ENCODE data around the gene TOX2. TPM values are rescaled to one million over a fixed set of nuclear protein-coding genes. Genes with fewer than 3 reads are reported as not detected.
A peak's percentile ranks its signal among the peaks of the same experiment; 100 is the strongest.

TOX2 gene
- total RNA-seq, 1 donor from 2014 or later: 2.8 TPM

DNA sequence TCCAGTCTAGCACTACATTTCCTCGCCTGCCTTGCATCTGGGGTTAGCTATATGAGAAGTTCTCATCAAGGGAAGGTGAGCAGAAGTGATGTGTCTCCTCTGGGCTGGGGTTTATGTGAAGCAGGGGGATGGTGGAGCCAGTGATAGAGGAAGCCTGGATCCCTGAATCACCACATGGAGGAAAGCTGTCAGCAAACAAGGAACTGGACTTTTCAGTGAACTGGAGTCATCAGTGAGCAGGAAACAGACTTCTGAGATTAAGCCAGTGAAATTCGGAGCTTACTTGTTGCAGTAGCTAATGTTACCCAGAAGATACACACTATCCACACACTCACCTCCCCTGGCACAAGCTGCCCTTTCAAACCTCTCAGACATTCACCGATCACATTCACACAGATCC lies 13.4 kb upstream of the TOX2 start:
- no peaks in the 10 kb centered on the region for H3K36me3 Mint-ChIP-seq (ENCODE audit: insufficient read depth)
- no peak for DNase-seq (ENCODE audit: low spot score, unreplicated experiment)
- H3K27me3 Mint-ChIP-seq: no peaks in the 10 kb centered on the region
- TF ChIP-seq, protein P1, sequence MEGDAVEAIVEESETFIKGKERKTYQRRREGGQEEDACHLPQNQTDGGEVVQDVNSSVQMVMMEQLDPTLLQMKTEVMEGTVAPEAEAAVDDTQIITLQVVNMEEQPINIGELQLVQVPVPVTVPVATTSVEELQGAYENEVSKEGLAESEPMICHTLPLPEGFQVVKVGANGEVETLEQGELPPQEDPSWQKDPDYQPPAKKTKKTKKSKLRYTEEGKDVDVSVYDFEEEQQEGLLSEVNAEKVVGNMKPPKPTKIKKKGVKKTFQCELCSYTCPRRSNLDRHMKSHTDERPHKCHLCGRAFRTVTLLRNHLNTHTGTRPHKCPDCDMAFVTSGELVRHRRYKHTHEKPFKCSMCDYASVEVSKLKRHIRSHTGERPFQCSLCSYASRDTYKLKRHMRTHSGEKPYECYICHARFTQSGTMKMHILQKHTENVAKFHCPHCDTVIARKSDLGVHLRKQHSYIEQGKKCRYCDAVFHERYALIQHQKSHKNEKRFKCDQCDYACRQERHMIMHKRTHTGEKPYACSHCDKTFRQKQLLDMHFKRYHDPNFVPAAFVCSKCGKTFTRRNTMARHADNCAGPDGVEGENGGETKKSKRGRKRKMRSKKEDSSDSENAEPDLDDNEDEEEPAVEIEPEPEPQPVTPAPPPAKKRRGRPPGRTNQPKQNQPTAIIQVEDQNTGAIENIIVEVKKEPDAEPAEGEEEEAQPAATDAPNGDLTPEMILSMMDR (IDR thresholded peaks at IDR 0.05; ENCODE audit: unreplicated experiment): no peak
- no peak overlapping the region for H3K27ac Mint-ChIP-seq
- peaks cover 3% of the 10 kb centered on the region for H3K9me3 Mint-ChIP-seq (ENCODE audit: low read depth)
- H3K4me1 Mint-ChIP-seq (ENCODE audit: low read depth): peaks cover 29% of the 10 kb centered on the region
- H3K4me3 Mint-ChIP-seq (ENCODE audit: low read depth): no peak overlapping the region

DNA sequence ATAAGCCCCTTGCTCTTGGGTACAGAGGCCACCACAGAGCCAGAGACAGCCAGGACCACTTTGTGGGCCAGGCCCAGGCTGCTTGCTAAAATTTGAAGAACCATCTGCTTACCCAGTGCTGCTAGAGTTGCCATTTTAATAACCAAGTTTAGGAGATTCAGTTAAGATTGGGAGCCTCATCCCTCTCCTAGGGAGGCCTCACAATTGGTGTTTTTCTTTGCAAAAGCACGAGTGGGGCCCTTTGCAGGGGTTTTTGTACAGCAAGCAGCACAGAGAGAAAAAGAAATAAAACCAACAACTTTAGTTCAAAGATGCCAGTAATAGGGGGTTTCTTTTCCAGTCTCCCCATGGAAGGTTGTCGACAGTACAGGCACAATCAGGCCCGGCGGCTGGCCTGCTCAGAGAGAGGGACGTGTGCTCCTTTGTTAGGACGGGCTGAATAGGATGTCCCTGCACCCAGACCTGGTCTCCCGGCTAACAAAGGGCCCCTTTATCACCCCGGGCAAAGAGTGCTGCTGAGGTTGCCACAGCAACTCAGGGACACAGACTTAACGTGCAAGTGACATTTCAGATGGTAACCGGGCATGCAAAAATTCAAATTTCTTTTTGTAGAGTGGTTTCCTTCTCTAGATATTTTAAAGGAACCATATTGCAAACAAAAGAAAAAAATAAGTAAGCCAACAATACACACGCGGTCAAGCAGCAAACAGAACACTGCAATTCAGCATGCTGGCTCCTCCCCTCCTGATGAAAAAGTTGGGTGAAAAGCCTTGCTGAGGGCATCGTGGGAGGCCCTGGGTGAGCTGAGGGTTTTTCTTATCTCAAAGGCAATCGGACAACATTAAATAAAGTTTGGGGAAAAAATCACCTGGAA lies 10.5 kb upstream of the TOX2 start:
- H3K27me3 Mint-ChIP-seq: no peaks in the 10 kb centered on the region
- TF ChIP-seq, protein P1 (IDR thresholded peaks at IDR 0.05; ENCODE audit: unreplicated experiment): no peak
- H3K27ac Mint-ChIP-seq: peak overlapping the region; percentile 13
- H3K4me3 Mint-ChIP-seq (ENCODE audit: low read depth): no peak overlapping the region
- H3K36me3 Mint-ChIP-seq (ENCODE audit: insufficient read depth): no peaks in the 10 kb centered on the region
- DNase-seq (ENCODE audit: low spot score, unreplicated experiment): no peak
- H3K4me1 Mint-ChIP-seq (ENCODE audit: low read depth): peaks cover 24% of the 10 kb centered on the region
- peaks cover 6% of the 10 kb centered on the region for H3K9me3 Mint-ChIP-seq (ENCODE audit: low read depth)

DNA sequence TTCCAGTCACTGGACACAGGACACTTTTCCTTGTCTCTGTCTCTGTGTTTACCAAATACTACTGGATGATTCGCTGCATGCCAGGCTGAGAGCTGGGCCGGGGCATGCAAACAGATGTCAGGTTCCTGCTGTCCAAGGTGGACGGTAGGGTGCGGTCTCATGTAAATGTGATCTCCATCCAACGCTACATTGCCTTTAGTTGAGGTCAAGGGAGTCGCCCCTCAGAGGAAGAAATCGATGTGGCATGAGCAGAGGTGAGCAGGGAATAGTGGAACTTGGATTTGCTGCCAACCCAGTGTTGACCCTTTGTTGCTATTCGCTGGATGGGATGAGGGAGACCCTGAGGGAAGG lies 9.8 kb upstream of the TOX2 start:
- Mint-ChIP-seq H3K9me3 (ENCODE audit: low read depth) (peaks cover 6% of the 10 kb centered on the region), H3K4me3 (ENCODE audit: low read depth) (no peak overlapping the region), H3K27me3 (no peaks in the 10 kb centered on the region), H3K4me1 (ENCODE audit: low read depth) (peaks cover 24% of the 10 kb centered on the region), H3K27ac (peak overlapping the region; percentile 12), H3K36me3 (ENCODE audit: insufficient read depth) (no peaks in the 10 kb centered on the region)
- no peak for DNase-seq (ENCODE audit: low spot score, unreplicated experiment)
- TF ChIP-seq, protein P1 (IDR thresholded peaks at IDR 0.05; ENCODE audit: unreplicated experiment): no peak

DNA sequence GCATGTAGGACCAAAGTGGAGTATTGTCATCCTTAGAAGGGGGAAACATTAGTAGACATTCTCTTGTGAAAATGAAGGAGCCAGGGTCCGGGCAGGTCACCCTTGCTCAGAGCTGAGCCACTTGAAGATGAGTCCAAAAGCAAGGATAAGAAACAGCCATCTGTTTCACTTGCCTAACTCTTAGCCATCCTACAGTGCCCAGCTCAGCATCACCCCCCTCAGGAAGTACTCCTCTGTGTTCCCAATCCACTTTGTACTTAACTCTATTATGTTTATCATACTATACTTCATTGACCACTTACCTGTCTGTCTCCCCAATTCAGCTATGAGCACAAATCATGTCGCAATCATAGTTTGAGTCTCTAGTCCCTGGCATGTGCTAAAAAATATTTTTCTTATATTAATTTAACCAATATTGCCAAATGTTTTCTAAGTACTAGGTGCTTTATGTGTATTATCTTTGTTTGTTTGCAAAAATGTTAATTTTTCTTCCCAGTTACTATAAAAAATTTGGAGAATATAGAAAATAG lies 8.1 kb upstream of the TOX2 start:
- Mint-ChIP-seq H3K9me3 (ENCODE audit: low read depth) (peaks cover 3% of the 10 kb centered on the region), H3K27ac (no peak overlapping the region), H3K4me1 (ENCODE audit: low read depth) (peaks cover 24% of the 10 kb centered on the region), H3K4me3 (ENCODE audit: low read depth) (no peak overlapping the region), H3K27me3 (no peaks in the 10 kb centered on the region), H3K36me3 (ENCODE audit: insufficient read depth) (no peaks in the 10 kb centered on the region)
- TF ChIP-seq, protein P1 (IDR thresholded peaks at IDR 0.05; ENCODE audit: unreplicated experiment): no peak
- no peak for DNase-seq (ENCODE audit: low spot score, unreplicated experiment)

DNA sequence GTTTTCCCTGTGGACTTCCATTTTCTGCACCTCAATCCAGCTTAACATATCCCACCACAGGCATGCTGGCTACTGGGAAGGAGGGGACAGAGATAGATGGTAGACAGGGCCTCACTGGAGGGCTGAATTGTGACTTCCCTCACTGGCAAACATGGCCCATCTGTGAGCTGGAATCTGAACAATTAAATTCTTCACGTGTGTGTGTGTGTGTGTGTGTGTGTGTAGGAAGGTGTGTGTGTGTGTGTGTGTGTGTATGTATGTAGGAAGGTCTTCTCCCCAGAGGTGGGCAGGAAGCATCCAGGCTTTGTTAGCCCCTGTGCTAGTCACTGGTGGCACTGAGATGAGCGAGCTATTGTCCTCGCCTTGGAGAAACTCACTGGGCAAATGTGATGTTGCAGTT lies 5.4 kb upstream of the TOX2 start:
- H3K4me1 Mint-ChIP-seq (ENCODE audit: low read depth): peaks cover 14% of the 10 kb centered on the region
- H3K9me3 Mint-ChIP-seq (ENCODE audit: low read depth): peaks cover 17% of the 10 kb centered on the region
- peaks cover 6% of the 10 kb centered on the region for H3K27me3 Mint-ChIP-seq
- H3K27ac Mint-ChIP-seq: no peak overlapping the region
- no peaks in the 10 kb centered on the region for H3K36me3 Mint-ChIP-seq (ENCODE audit: insufficient read depth)
- TF ChIP-seq, protein P1 (IDR thresholded peaks at IDR 0.05; ENCODE audit: unreplicated experiment): no peak
- no peak for DNase-seq (ENCODE audit: low spot score, unreplicated experiment)
- no peak overlapping the region for H3K4me3 Mint-ChIP-seq (ENCODE audit: low read depth)

Measured in progenitor cell of endocrine pancreas (in vitro differentiated cells).